ENCODE measurements around the gene MYZAP.

The MYZAP gene

GRCh38 chr15:57631386-57632110, 39.8 kb downstream of the MYZAP start:
- no peak for DNase-seq

- no peak for DNase-seq
These were observed 42.6 kb downstream of the MYZAP start for GRCh38 chr15:57634290-57634689.

GRCh38 chr15:57635300-57635909, 43.7 kb downstream of the MYZAP start:
- no peak for DNase-seq

- no peak for DNase-seq
These were observed 46.1 kb downstream of the MYZAP start for GRCh38 chr15:57637846-57638245.

GRCh38 chr15:57639306-57639705, 47.6 kb downstream of the MYZAP start:
- DNase-seq: no peak

GRCh38 chr15:57640930-57641682, 49.4 kb downstream of the MYZAP start:
- no peak for DNase-seq

GRCh38 chr15:57643826-57644225, 52.1 kb downstream of the MYZAP start:
- no peak for DNase-seq

GRCh38 chr15:57646087-57646486, 54.4 kb downstream of the MYZAP start:
- no peak for DNase-seq

GRCh38 chr15:57647071-57647790, 55.5 kb downstream of the MYZAP start:
- DNase-seq: no peak

GRCh38 chr15:57647791-57648130, 56.1 kb downstream of the MYZAP start:
- DNase-seq: no peak

GRCh38 chr15:57649138-57649537, 57.4 kb downstream of the MYZAP start:
- no peak for DNase-seq

GRCh38 chr15:57651445-57651844, 59.7 kb downstream of the MYZAP start:
- DNase-seq: no peak

- no peak for DNase-seq
These were observed 60.8 kb downstream of the MYZAP start for GRCh38 chr15:57652481-57652880.

GRCh38 chr15:57654153-57654852, 62.6 kb downstream of the MYZAP start:
- DNase-seq: no peak

GRCh38 chr15:57655053-57655452, 63.3 kb downstream of the MYZAP start:
- DNase-seq: no peak

- DNase-seq: no peak
These were observed 64.1 kb downstream of the MYZAP start for GRCh38 chr15:57655809-57656208.

GRCh38 chr15:57656434-57656833, 64.7 kb downstream of the MYZAP start:
- DNase-seq: no peak

- DNase-seq: no peak
These were observed 65.9 kb downstream of the MYZAP start for GRCh38 chr15:57657619-57658018.

GRCh38 chr15:57662091-57662744, 70.5 kb downstream of the MYZAP start:
- no peak for DNase-seq

GRCh38 chr15:57662802-57663201, 71.1 kb downstream of the MYZAP start:
- DNase-seq: no peak

- DNase-seq: no peak
These were observed 71.6 kb downstream of the MYZAP start for GRCh38 chr15:57663262-57663661.

GRCh38 chr15:57665194-57665593, 73.5 kb downstream of the MYZAP start:
- DNase-seq: no peak

Measured in cortex of kidney (tissue), 1 donor.